GM23248 (cell line): Measurements from ENCODE around the gene TK1.

Experiments
- EZH2 ChIP-seq: fragments of 200-600 bp; sonication (generic); IDR thresholded peaks from 2 replicates; pipeline ENCODE4 v1.6.1; 2018; ENCODE audit warnings: antibody characterized with exemption, mild to moderate bottlenecking; ENCODE audit not compliant: insufficient read depth, poor library complexity, severe bottlenecking
- EZH2phosphoT487 ChIP-seq: fragments of 200-600 bp; sonication (generic); IDR thresholded peaks from 2 replicates; pipeline ENCODE4 v1.6.1; 2018; ENCODE audit warnings: antibody characterized with exemption, moderate library complexity, mild to moderate bottlenecking, low read depth; ENCODE audit not compliant: insufficient read depth

- no peak for TF ChIP-seq EZH2
- TF ChIP-seq EZH2phosphoT487, result no peak
Observed at GRCh38 chr17:78133179-78133951, 53.5 kb downstream of the TK1 start.
